ENCODE results near the gene RNF181.
"Not testable (repeated sequence)": the region's sequence is repeated elsewhere in the genome, so short reads cannot be mapped to it uniquely, and the experiment has no call there.

The RNF181 gene

GRCh38 chr2:85577386-85578242 is 17.9 kb upstream of the RNF181 start, which contains the start of gene VAMP8:
Gene VAMP8 (plus strand): TSS chr2:85577586. CDS start chr2:85577647, 61 bp downstream.
- no peak for DNase-seq

DNA sequence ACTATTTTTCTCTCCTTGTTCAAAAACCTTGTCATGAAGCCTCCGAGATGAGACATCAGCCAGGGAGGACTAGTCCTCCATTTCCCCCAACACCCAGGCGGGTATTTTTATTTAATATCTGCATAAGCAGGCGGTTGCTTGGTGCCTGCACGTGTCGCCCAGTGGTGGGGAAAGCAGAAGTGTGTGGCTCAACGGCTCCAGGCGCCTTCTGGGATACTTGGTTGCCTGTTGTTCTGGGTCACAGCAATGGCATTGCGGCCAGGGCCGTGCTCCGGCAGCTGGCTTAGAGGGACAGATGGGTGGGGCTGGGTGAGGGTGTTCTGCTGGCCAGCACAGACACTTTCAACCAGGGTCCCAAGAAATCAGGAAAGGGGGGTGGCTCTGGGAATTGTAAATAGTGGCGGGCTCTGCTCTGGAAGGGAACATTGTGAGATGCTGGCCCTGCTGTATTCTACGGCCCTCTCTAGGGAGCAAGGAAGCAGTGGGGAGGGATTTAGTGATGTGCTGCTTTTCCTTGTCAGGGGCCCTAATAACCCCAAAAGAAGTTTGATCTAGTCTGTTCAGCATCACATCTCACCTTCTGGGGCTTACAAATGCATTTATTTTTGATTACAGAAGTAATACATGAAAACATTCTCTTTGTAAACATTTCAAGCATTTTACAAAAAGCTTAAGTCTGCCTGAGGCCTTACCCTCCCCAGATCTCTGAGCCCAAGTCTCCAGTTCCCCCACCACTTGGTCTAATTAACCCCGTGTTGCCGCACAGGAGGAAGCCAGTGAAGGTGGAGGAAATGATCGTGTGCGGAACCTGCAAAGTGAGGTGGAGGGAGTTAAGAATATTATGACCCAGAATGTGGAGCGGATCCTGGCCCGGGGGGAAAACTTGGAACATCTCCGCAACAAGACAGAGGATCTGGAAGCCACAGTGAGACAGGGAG is 17.0 kb upstream of the RNF181 start:
- no peak for DNase-seq

DNA sequence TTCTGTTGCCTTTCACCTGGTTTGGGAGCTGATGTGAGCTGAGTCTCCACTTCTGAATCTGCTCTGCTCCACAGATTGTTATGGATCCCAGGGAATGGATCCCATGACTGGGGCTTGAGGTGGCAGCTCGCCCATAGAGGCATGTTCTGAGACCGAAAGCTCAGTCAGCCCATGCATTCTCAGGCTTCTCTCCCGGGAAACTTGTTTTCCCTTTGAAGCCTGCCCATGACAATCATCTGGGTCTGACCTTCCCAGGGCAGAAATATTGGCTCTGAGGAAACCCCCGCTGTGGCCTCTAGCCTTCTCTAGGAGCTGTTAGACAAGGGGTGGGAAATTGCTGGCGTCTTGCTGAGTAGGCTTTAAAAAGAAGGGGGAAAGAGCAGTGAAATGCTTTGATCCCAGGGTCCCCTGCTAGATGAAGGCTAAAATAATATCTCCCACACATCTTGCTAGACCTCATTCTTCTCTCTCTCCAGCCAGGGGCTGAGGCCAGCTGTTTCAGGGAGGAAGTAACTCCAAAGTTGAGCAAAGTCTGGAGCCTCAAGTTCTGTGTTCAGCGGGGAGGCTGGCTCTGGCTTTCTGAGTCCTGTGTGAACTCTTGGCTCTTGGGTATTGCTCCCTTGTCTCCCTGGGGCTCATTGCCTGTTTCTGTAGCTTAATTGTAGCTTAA is 16.1 kb upstream of the RNF181 start:
- DNase-seq, result no peak

GRCh38 chr2:85580206-85580605 is 15.3 kb upstream of the RNF181 start:
- DNase-seq, result no peak

DNA sequence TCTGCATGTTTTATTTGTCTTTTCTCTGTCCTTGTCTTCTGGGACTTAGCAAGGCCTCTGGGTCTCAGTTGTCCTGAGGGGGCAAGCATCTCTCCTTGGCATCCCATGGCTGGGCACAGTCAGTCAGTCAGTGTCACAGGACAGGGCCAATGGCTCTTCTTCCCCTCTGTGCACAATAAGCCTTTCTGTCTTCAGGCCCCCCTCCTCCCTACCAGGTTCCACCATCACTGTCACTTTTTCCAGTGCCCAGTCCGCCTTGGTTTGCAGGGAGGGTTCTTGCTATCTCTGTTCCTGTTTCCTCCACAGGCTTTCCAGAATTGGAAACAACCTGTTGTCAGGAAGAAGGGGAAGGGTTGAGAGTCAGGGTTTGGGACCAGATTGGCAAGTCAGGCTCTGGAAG is 13.1 kb upstream of the RNF181 start:
- no peak for DNase-seq

DNA sequence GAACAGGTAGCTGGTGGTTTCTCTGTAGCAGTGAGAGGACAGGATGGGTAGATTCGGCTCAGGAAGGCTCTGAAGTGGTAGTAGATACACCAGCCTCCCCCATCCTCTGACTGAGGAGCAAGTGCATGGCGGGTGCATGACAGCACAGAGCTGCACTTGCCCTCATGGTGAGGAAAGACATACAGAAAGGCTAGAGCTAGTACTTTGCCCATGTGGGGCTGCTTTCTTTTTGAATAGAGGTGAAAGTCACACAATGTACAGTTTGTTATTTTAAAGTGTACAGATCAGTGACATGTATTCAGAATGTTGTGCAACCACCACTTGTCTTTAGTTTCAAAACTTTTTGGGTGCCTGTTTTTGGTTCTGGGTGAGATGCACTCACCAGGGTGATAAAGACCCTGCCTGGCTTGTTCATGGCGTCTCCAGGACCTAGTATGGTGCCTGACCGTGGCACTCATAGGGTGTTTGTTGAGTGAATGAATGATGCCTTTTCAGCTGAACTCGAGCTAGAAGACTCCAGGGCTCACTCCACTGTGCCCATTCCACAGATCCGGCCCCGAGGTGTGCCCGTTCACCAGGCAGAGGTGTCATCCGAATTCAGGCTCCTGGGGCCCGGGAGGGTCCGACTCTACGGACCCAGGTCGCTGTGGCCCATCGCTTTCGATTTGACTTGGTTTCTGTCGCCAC is 11.7 kb upstream of the RNF181 start:
- DNase-seq, result no peak

DNA sequence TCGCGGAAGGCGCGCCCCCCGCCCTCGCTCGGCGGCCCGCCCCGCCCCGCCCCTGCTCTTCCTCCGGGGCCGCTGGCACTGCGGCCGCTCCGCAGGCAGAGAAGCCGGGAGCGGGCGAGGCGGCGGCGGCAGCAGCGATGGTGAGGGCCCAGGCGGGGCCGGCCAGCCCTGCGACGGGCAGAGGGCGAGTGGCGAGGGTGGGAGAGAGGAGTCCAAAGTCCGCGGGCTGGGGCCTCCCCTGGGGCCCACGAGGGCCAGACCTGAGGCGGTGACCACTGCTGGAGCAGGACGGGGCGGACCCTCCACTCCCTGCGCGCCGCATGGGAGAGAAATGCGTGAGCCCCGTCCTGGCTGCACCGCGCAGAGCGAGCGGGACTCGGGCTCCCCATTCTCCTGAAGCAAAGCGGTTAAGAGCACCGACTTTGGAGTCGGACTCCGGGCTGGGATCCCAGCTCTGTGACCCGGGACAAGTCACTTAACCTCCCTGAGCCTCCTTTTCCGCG is 11.1 kb upstream of the RNF181 start, which contains the start of gene VAMP5:
Gene VAMP5 (plus strand): TSS at position 78 of the 503 bp plus-strand sequence. CDS start 60 bp downstream, at position 138.
- no peak for DNase-seq

DNA sequence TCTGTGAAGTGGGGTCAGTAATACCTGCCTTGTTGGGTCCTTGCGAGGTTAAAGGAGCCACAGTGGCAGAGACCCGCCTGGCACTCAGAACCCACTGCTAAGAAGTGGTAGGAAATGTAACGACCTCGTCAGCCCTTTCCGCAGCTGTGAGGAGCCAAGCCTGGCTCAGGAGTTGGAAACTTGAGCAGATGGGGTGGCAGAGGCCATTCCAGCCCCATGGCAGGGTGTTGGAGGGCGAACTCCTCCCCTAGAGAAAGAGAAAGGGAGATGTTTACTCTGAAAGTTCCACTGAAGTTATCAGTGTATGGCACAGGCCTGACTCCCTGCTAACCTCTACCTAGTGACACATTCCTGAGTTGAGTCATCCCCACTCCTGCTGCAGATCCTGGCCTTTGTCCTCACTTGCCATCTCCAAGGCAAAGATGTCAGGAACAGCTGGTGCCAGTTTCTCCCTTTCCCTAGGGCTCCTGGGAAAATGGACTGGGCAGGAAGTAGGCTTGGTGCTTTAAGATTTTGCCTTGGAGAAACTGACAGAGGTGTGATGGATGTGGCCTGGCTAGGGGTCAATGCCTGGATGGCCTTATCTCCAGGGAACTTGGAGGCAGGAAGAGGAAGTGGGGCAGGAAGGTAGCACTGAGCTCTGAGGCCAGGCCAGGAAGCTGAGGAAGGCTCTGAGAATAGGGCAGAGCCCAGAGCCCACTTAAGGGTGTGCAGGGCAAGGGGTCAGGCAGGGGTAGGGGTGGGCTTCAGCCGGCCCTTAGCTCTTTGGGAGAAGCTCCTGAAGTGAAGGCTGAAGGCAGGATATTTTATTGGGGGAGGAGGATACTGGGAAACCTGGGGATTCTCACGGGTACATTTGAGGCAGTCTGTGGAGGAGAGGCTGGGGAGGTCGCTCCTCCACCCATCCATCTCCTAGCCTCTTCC is 10.4 kb upstream of the RNF181 start:
- no peak for DNase-seq

- no peak for DNase-seq
Measured at GRCh38 chr2:85585781-85586105, 9.8 kb upstream of the RNF181 start.

DNA sequence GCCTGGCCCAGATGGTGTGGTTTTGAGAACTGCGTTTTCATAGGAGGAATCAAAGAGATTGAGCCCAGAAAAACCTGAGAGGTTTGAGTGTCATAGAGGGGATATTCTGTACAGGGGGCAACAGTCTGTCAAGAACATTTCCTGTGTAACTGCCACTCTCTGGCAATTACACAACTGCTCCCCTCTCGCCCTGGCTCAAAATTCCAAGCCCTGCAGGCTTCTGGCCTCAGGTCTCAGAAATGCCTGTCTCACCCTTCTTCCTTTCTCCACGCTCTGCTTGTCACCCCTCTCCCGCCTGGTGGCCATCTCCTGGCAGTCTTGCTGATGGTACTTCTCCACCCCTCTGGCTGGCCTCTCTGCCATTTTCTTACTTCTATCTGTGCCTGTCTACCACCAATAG is 7.3 kb upstream of the RNF181 start:
- DNase-seq, result no peak

GRCh38 chr2:85588645-85589044 is 6.9 kb upstream of the RNF181 start:
- no peak for DNase-seq

GRCh38 chr2:85589181-85589580 is 6.4 kb upstream of the RNF181 start:
- no peak for DNase-seq

DNA sequence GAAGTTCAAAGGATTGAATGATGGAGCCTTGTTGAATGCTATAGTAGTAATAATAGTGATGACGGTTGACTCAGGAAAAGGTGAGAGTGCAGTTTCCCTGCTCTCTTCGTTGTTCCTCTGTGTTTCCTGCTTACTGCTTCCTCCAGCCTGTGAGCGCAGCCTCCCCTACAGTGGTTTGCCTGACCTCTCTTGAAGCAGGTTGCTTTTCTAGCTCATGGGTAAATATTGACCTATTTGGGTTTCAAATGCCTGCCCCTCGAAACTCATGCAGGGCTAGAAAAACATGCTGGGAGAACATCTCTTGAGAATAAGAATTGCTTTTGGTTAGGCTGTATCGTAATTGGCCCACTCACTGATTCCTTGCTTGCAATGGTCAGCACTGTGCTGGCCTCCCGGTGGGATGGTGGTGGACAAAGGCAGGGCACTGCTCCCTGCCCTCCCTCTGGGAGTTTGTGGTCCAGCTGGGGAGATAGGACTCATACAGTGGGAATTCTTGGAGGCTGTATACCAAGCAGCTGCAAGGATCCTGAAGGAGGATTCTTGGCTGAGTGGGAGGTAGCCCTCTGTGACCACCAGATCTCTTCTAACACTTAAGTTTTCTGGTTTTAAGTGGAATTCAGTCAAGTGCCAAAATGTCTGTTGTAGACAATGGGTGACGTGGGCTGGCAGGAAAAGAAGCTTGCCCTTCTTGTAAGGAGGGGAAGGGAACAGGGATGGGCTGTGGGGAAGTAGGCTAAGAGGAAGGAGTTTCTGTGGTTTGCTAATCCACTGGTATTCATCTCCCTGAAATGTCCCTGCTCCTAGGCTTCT is 5.4 kb upstream of the RNF181 start:
- no peak for DNase-seq

- DNase-seq, result no peak
Measured at GRCh38 chr2:85590950-85591349, 4.6 kb upstream of the RNF181 start.

DNA sequence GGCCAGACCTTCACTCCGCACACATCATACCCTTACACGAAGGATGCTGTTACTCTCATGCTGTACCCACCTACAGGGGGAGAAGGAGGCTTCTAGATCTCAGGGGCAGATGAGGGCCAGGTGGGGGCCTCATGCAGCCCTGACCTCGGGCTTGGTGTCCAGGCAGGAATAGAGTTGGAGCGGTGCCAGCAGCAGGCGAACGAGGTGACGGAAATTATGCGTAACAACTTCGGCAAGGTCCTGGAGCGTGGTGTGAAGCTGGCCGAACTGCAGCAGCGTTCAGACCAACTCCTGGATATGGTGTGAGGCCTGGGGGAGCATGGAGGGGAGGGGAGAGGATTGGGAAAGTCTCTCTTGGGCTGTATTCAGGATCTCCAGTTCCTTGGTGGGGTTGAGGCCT is 4.0 kb upstream of the RNF181 start:
- no peak for DNase-seq

- not testable (repeated sequence) for DNase-seq
Measured at GRCh38 chr2:85592299-85592698, 3.2 kb upstream of the RNF181 start.

GRCh38 chr2:85593023-85593422 is 2.5 kb upstream of the RNF181 start:
- no peak for DNase-seq

- no peak for DNase-seq
Measured at GRCh38 chr2:85594715-85595300, 737 bp upstream of the RNF181 start.

- no peak for DNase-seq
Measured at GRCh38 chr2:85596026-85596333, 435 bp downstream of the RNF181 start.

DNA sequence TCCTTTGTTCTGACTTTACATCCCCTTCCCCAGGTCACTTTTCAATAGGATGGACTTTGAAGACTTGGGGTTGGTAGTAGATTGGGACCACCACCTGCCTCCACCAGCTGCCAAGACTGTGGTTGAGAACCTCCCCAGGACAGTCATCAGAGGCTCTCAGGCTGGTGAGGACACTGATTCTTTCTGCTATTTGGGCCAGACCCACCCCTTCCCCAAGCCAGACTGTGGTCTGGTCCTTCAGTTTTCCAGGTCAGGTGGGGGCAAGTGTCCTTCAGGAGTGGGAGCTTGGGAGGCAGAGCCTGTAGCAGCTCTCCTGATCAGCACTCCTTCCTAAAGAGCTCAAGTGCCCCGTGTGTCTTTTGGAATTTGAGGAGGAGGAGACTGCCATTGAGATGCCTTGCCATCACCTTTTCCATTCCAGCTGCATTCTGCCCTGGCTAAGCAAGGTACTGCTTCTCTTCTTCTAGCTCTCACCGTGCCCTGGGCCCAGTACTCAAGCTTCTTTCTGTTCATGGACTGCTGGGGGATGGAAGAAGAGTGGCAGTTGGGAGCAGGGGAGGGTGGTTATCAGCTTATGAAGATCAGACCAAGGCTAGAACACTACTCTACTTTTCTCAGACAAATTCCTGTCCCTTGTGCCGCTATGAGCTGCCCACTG is 1.1 kb downstream of the RNF181 start:
- DNase-seq, result no peak
